Measurements from ENCODE around the gene CES2.
A peak's percentile ranks its signal among the peaks of the same experiment; 100 is the strongest.
"Not testable (repeated sequence)": the region's sequence is repeated elsewhere in the genome, so short reads cannot be mapped to it uniquely, and the experiment has no call there.

The CES2 gene

GRCh38 chr16:66960270-66960669 is 25.0 kb downstream of the CES2 start:
- Mint-ChIP-seq H3K36me3 (ENCODE audit: low read depth) (no peaks in the 10 kb centered on the region), H3K27me3 (peaks cover 3% of the 10 kb centered on the region), H3K4me3 (no peak overlapping the region), H3K4me1 (ENCODE audit: low read depth) (peaks cover 15% of the 10 kb centered on the region), H3K9me3 (no peaks in the 10 kb centered on the region), H3K27ac (no peak overlapping the region)

- peaks cover 15% of the 10 kb centered on the region for H3K4me1 Mint-ChIP-seq (ENCODE audit: low read depth)
- peaks cover 3% of the 10 kb centered on the region for H3K27me3 Mint-ChIP-seq
- peak within 1 kb of the TSS; percentile 56 for H3K27ac Mint-ChIP-seq
- H3K4me3 Mint-ChIP-seq: no peak within 1 kb of the TSS
- H3K36me3 Mint-ChIP-seq (ENCODE audit: low read depth): no peaks in the 10 kb centered on the region
- no peaks in the 10 kb centered on the region for H3K9me3 Mint-ChIP-seq
Measured at GRCh38 chr16:66961065-66961744, 25.9 kb downstream of the CES2 start, which contains the start of gene CES3. Gene CES3 (plus strand): TSS chr16:66961266. CDS start chr16:66961308, 42 bp downstream.

DNA sequence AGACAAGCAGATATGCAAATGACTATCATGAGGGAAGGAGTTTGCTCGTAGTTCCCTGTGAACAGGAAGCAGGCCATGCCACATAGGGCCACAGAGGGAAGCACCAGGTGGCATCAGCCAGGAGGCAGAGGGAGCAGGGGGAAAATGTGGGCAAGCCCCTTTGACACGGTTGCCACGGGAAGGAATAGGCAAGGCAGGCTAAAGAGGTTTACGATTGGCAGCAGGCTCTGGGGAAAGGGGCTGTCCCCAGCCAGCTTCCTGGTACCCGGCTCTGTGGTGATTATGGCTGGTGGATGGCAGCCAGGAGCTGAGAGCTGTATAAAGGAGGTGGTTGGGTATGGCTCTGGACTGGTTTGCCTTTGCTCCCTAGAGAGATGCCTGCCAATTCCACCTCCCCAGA is 26.6 kb downstream of the CES2 start:
- Mint-ChIP-seq H3K9me3 (no peaks in the 10 kb centered on the region), H3K4me3 (no peak overlapping the region), H3K4me1 (ENCODE audit: low read depth) (peaks cover 15% of the 10 kb centered on the region), H3K27me3 (peaks cover 3% of the 10 kb centered on the region), H3K36me3 (ENCODE audit: low read depth) (no peaks in the 10 kb centered on the region), H3K27ac (peak overlapping the region; percentile 56)

GRCh38 chr16:66964049-66964448 is 28.7 kb downstream of the CES2 start:
- Mint-ChIP-seq H3K4me3 (no peak overlapping the region), H3K9me3 (no peaks in the 10 kb centered on the region), H3K4me1 (ENCODE audit: low read depth) (peaks cover 12% of the 10 kb centered on the region)

GRCh38 chr16:66968847-66969246 is 33.5 kb downstream of the CES2 start:
- Mint-ChIP-seq H3K9me3 (no peaks in the 10 kb centered on the region), H3K4me3 (no peak overlapping the region), H3K27me3 (peaks cover 3% of the 10 kb centered on the region), H3K27ac (no peak overlapping the region), H3K36me3 (ENCODE audit: low read depth) (no peaks in the 10 kb centered on the region), H3K4me1 (ENCODE audit: low read depth) (no peaks in the 10 kb centered on the region)

More at GRCh38 chr16:66964049-66964448, 28.7 kb downstream of the CES2 start:
- no peaks in the 10 kb centered on the region for H3K36me3 Mint-ChIP-seq (ENCODE audit: low read depth)
- H3K27me3 Mint-ChIP-seq: peaks cover 3% of the 10 kb centered on the region
- no peak overlapping the region for H3K27ac Mint-ChIP-seq

GRCh38 chr16:66970775-66971720 is 35.7 kb downstream of the CES2 start:
- no peak overlapping the region for H3K27ac Mint-ChIP-seq
- H3K9me3 Mint-ChIP-seq: no peaks in the 10 kb centered on the region
- H3K4me3 Mint-ChIP-seq: no peak overlapping the region
- peaks cover 14% of the 10 kb centered on the region for H3K4me1 Mint-ChIP-seq (ENCODE audit: low read depth)
- H3K36me3 Mint-ChIP-seq (ENCODE audit: low read depth): no peaks in the 10 kb centered on the region
- H3K27me3 Mint-ChIP-seq: no peaks in the 10 kb centered on the region

DNA sequence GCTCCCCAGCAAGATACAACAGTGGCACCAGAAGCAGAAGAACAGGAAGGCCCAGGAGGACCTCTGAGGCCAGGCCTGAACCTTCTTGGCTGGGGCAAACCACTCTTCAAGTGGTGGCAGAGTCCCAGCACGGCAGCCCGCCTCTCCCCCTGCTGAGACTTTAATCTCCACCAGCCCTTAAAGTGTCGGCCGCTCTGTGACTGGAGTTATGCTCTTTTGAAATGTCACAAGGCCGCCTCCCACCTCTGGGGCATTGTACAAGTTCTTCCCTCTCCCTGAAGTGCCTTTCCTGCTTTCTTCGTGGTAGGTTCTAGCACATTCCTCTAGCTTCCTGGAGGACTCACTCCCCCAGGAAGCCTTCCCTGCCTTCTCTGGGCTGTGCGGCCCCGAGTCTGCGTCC is 37.7 kb downstream of the CES2 start:
- H3K9me3 Mint-ChIP-seq: no peaks in the 10 kb centered on the region
- no peak overlapping the region for H3K27ac Mint-ChIP-seq
- H3K36me3 Mint-ChIP-seq (ENCODE audit: low read depth): no peaks in the 10 kb centered on the region
- no peaks in the 10 kb centered on the region for H3K27me3 Mint-ChIP-seq
- no peak overlapping the region for H3K4me3 Mint-ChIP-seq
- H3K4me1 Mint-ChIP-seq (ENCODE audit: low read depth): peaks cover 20% of the 10 kb centered on the region

- Mint-ChIP-seq H3K27ac (no peak overlapping the region), H3K36me3 (ENCODE audit: low read depth) (no peaks in the 10 kb centered on the region), H3K27me3 (no peaks in the 10 kb centered on the region), H3K4me1 (ENCODE audit: low read depth) (peaks cover 24% of the 10 kb centered on the region), H3K9me3 (no peaks in the 10 kb centered on the region), H3K4me3 (no peak overlapping the region)
Measured at GRCh38 chr16:66973716-66974115, 38.4 kb downstream of the CES2 start.

DNA sequence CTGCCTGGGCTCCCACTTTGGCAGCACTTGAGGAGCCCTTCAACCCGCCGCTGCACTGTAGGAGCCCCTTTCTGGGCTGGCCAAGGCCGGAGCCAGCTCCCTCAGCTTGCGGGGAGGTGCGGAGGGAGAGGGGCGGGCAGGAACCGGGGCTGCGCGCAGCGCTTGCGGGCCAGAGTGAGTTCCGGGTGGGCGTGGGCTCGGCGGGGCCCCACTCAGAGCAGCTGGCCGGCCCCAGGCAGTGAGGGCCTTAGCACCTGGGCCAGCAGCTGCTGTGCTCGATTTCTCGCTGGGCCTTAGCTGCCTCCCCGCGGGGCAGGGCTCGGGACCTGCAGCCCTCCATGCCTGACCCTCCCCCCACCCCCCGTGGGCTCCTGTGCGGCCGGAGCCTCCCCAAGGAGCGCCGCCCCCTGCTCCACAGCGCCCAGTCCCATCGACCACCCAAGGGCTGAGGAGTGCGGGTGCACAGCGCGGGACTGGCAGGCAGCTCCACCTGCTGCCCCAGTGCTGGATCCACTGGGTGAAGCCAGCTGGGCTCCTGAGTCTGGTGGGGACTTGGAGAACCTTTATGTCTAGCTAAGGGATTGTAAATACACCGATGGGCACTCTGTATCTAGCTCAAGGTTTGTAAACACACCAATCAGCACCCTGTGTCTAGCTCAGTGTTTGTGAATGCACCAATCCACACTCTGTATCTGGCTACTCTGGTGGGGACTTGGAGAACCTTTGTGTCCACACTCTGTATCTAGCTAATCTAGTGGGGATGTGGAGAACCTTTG is 39.0 kb downstream of the CES2 start:
- not testable (repeated sequence) for H3K9me3 Mint-ChIP-seq; H3K27me3 Mint-ChIP-seq; H3K4me3 Mint-ChIP-seq; H3K36me3 Mint-ChIP-seq (ENCODE audit: low read depth); H3K27ac Mint-ChIP-seq
- peaks cover 24% of the 10 kb centered on the region for H3K4me1 Mint-ChIP-seq (ENCODE audit: low read depth)

- peak overlapping the region; percentile 61 for H3K27ac Mint-ChIP-seq
- H3K27me3 Mint-ChIP-seq; H3K36me3 Mint-ChIP-seq (ENCODE audit: low read depth); H3K9me3 Mint-ChIP-seq: not testable (repeated sequence)
- peak overlapping the region; percentile 57 for H3K4me3 Mint-ChIP-seq
- H3K4me1 Mint-ChIP-seq (ENCODE audit: low read depth): peaks cover 24% of the 10 kb centered on the region
Measured at GRCh38 chr16:66974932-66975246, 39.6 kb downstream of the CES2 start.

DNA sequence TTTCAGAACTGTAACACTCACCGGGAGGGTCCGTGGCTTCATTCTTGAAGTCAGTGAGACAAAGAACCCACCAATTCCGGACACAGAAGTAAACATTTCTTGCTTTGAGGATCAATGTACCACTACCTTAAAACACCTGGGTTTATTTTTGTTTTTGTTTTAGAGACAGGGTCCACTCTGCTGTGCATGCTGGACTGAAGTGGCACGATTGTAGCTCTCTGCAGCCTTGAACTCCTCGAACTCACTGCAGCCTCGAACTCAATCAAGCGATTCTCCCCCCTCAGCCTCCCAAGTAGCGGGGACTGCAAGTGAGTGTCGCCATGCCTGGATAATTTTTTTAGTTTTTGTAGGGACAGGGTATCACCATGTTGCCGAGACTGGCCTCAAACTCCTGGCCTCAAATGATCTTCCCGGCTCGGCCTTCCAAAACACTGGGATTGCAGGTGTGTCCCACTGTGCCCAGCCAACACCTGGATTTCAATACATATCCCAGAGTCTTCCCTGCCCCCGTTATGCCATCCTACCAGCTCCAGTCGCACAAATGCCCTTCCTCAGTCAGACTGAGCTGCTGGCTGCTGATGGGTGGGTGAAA is 40.1 kb downstream of the CES2 start:
- Mint-ChIP-seq H3K36me3 (ENCODE audit: low read depth) (no peaks in the 10 kb centered on the region), H3K27ac (no peak overlapping the region), H3K4me1 (ENCODE audit: low read depth) (peaks cover 26% of the 10 kb centered on the region), H3K9me3 (no peaks in the 10 kb centered on the region), H3K27me3 (no peaks in the 10 kb centered on the region), H3K4me3 (peak overlapping the region; percentile 57)

GRCh38 chr16:66976746-66977145 is 41.4 kb downstream of the CES2 start:
- no peaks in the 10 kb centered on the region for H3K36me3 Mint-ChIP-seq (ENCODE audit: low read depth)
- H3K4me3 Mint-ChIP-seq: no peak overlapping the region
- H3K9me3 Mint-ChIP-seq: no peaks in the 10 kb centered on the region
- peaks cover 37% of the 10 kb centered on the region for H3K4me1 Mint-ChIP-seq (ENCODE audit: low read depth)
- no peaks in the 10 kb centered on the region for H3K27me3 Mint-ChIP-seq
- no peak overlapping the region for H3K27ac Mint-ChIP-seq

GRCh38 chr16:66977341-66978113 is 42.2 kb downstream of the CES2 start:
- Mint-ChIP-seq H3K36me3 (ENCODE audit: low read depth) (no peaks in the 10 kb centered on the region), H3K27ac (no peak overlapping the region), H3K4me1 (ENCODE audit: low read depth) (peaks cover 41% of the 10 kb centered on the region), H3K9me3 (no peaks in the 10 kb centered on the region), H3K27me3 (no peaks in the 10 kb centered on the region), H3K4me3 (no peak overlapping the region)
